Measurements from ENCODE around the gene NUMBL.
A peak's percentile ranks its signal among the peaks of the same experiment; 100 is the strongest.
"Not testable (repeated sequence)": the region's sequence is repeated elsewhere in the genome, so short reads cannot be mapped to it uniquely, and the experiment has no call there.

The NUMBL gene

GRCh38 chr19:40661616-40662015 lies 28.8 kb downstream of the NUMBL start:
- no peak for DNase-seq

DNA sequence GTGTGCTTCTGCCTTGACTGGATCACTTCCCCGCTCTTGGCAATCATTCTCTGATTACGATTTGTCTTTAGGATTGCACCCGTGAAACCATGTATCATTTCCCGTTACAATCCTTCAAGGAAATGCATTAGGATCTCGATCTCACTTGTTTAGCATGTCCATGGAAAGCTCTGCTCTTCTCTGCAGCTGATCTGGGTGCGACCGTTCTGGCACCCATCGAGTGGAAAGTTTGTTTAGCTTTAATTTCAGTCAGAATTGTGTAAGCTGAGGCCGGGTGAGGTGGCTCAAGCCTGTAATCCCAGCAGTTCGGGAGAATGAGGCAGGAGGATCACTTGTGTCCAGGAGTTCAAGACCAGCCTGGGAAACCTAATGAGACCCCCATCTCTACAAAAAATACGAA lies 30.9 kb downstream of the NUMBL start:
- DNase-seq = no peak

DNA sequence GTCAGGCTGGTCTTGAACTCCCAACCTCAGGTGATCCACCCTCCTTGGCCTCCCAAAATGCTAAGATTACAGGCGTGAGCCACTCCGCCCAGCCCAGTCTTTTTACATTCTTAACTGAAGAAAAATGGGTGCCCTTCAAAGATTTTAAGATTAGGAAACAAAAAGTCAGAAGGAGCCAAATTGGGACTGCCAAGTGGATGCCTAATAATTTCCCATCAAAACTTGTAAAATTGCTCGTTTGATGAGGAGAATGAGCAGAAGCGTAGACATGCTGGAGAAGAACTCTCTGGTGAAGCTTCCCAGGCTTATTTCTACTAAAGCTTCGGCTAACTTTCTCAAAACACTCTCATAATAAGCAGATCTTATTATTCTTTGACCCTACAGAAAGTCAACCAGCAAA lies 31.3 kb downstream of the NUMBL start:
- DNase-seq = no peak

DNA sequence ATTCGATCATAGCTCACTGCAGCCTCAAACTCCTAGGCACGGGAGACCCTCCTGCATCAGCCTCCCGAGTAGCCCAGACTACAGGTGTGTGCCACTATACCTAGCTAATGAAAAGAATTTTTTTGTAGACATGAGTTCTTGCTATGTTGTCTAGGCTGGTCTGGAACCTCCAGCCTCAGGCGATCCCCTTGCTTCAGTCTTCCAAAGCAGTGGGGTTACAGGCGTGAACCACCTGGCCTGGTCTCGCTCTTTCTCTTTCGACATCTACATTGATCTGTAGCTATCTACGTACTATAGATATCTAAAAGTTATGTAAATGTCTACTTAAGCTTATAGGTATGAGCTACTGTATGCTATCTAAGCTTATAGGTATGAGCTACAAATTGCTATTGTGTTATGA lies 32.4 kb downstream of the NUMBL start:
- no peak for DNase-seq

DNA sequence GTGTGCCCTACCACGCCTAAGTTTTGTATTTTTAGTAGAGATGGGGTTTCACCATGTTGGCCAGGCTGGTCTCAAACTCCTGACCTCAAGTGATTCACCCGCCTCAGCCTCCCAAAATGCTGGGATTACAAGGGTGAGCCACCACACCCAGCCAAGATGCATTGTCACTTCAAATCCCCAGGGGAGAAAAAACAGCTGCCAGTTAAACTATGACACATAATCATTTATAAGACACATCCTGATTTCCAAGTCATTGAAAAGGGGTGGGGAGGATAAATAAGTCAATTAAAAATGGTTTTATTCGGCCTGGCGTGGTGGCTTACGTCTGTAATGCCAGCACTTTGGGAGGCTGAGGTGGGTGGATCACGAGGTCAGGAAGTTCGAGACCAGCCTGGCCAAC lies 34.8 kb downstream of the NUMBL start:
- DNase-seq = not testable (repeated sequence)

DNA sequence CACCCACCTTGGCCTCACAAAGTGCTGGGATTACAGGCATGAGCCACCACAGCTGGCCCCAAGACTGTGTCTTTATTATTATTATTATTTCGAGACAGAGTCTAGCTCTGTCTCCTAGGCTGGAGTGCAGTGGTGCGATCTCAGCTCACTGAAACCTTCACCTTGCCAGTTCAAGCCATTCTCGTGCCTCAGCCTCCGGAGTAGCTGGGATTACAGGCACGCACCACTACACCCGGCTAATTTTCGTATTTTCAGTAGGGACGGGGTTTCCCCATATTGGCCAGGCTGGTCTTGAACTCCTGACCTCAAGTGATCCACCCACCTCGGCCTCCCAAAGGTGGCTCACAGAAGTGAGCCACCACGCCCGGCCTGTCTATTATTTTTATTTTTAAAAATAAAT lies 38.1 kb downstream of the NUMBL start:
- not testable (repeated sequence) for DNase-seq

DNA sequence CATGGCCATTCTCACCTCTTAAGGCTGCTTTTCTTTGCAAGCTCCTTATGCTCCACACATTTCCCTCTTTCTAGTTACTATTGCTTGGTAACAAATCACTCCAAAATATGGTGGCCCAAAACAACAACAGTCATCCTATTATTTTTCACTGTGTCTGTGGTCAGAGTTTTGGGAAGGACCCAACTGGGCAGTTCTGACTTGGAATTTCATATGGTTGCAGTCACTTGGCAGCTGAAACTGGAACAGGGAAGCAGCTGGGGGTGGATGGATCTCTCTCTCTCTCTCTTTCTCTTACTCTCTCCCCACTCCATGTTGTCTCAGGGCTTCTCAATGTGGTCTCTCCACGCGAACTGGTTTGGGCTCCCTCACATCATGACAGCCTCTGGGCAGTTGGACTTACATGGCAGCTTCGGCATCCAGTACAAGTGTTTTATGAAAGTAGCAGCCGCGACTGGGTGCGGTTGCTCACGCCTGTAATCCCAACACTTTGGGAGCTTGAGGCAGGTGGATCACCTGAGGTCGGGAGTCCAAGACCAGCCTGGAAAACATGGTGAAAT lies 39.6 kb downstream of the NUMBL start:
- DNase-seq = no peak

GRCh38 chr19:40649903-40650675 lies 40.4 kb downstream of the NUMBL start:
- DNase-seq = peak; percentile 12 to 26

DNA sequence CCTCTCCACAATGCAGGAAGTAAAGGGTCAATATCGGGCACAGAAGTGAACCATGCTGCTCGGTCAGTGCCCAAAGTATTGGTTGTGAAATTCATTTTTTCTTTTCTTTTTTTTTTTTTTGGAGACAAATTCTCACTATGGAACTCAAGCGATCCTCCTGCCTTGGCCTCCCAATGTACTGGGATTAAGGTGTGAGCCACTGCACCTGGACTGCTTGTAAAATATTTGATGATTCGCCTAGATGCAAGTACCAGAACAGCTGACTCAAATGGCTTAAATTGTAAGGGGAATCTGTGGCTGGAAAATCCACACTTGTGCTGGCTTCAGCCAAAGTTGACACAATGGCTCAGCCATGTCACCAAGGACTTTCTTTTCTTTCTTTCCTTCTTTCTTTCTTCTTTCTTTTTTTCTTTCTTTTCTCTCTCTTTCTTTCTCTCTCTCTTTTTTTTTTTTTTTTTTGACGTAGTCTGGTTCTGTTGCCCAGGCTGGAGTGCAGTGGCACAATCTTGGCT lies 43.7 kb downstream of the NUMBL start:
- DNase-seq = no peak

- no peak for DNase-seq
These were observed 47.6 kb downstream of the NUMBL start for GRCh38 chr19:40642757-40643305.

- DNase-seq = no peak
These were observed 48.3 kb downstream of the NUMBL start for GRCh38 chr19:40642051-40642706.

DNA sequence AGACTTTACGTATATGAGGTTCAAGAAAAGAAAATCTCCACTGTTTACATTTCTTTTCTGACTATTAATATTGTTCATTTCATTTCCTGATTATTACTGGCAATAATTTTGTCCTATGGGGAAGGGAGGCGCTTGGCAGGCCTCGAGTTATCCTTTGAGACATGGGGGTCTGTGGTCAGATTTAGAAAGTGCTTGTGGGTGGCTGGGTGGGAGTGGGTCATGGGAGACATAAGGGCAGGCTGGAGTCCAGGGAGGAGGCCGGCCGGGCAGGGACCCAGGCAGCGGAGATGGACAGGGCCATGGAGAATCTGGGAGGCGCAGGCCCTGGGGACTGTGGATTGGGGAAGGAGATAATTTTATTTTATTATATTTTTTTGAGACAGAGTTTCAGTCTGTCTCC lies 49.2 kb downstream of the NUMBL start:
- DNase-seq = no peak

DNA sequence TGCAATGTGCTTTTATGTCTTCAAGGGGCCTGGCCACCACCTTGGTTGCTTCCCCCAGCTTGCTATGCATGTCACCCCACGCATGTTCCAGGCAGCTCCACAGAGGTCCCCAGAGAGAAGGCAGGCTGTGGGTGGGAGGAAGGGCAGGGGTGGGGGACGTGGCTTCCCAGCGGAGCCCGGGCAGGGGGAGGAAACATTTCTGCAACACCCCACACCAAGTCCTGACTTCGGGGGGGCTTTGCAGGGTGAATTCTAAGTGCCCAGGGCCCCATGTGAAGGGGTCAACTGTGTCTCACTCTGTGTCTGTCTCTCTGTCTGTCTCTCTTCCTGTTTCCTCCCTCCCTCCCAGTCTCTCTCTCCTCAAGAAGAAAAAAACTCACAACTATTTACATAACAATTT lies 49.7 kb downstream of the NUMBL start:
- DNase-seq = no peak

DNA sequence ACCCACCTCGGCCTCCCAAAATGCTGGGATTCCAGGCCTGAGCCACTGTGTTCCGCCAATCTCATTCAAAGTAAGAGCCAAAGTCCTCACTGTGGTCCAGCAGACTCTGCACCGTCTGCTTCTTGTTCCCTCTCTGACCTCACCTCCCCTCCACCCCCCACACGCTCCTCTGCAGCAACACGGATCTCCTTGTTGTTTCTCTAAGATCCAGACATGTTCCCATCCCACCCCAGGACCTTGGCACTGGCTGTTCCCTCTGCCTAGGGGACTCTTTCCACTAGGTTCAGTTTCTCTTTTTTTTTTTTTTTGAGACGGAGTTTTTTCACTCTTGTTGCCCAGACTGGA lies 50.8 kb downstream of the NUMBL start:
- DNase-seq = no peak

DNA sequence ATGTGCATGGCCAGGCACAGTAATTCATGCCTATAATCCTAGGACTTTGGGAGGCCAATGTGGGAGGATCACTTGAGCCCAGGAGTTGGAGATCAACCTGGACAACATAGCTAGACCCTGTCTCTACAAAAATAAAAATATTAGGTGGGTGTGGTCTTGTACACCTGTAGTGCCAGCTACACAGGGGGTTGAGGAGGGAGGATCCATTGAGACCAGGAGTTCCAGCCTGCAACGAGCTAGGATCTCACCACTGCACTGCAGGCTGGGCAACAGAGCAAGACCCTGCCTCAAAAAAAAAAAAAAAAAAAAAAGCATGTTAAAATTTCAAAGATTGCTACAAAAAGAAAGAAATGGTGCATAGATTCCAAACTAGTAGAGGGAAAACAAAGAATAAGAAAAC lies 52.1 kb downstream of the NUMBL start:
- DNase-seq = no peak

DNA sequence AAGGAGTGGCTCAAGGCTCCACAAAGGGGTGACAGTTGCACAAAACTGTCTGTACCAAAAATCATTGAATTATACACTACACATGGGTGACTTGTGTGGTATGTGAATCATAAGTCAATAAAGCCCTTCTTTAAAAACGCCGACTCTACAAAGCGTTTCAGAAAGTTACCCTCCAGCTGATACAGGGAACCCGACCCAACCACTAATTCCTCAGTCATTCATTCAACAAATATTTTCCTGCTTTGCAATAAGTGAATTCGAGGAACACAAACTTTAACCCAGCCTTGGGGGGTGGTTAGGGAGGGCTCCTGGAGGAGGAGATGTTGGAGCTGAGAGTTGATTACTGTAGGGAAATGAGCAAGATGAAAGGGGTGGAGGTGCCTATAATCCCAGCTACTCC lies 57.2 kb downstream of the NUMBL start:
- no peak for DNase-seq

DNA sequence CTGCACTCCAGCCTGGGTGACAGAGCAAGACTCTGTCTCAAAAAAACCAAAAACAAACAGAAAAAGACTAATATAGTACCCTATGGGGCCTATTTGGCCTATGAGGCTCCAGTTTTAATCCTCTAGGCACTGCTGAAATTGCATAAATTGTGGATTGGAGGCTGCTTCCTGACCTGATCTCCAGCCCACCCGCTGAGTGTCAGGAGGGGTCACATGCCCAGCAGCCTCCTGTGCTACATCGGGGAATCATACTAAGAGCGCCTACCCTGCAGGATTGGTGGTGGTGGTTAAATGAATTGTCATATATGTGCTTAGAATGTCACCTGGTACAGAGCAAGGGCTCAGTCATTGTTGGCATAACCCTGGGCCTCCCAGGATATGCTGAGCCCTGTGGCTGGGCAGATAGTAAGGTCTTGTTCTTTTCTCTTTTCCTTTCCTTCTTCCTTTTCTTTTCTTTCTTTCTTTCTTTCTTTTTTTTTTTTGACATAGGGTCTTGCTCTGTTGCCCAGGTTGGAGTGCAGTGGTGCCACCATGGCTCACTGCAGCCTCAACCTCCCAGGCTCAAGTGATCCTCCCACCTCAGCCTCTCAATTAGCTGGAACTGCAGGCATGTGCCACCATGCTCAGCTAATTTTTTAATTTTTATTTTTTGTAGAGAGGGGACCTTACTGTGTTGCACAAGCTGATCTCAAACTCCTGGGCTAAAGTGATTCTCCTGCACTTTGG lies 58.0 kb downstream of the NUMBL start:
- no peak for DNase-seq

DNA sequence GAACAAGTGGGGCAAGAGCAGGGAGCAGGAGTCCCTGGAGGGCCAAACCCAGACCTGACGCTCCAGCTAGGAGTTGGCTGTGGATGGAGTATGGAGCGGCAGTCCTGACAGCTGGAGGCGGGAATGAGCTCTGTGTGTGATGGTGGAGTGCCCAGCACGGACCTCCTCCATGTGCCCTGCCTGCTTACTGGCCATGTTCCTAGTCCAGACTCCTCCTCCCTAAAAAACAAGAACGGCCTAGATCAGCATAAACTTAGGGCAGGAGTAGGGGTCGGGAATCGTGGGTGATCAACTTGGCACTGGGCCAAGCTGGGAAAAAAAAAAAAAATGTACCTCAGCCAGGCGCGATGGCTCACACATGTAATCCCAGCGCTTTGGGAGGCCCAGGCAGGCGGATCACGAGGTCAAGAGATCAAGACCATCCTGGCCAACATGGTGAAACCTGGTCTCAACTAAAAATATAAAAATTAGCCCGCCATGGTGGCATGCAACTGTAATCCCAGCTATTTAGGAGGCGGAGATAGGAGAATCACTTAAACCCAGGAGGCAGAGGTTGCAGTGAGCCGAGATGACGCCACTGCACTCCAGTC lies 59.8 kb downstream of the NUMBL start:
- no peak for DNase-seq

DNA sequence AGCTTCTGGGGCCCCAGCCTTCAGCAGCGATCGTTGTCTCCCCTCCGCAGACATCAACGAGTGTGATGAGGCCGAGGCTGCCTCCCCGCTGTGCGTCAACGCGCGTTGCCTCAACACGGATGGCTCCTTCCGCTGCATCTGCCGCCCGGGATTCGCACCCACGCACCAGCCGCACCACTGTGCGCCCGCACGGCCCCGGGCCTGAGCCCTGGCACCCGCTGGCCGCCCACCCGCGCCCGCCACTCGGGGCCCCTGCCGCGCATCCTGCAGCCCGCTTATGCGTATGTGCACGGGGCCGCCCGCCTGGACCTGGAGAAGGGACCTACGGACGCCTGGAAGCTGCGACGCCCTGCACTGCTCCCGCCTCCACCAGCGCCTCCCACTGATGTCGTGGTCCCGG lies 61.1 kb downstream of the NUMBL start:
- DNase-seq = no peak

DNA sequence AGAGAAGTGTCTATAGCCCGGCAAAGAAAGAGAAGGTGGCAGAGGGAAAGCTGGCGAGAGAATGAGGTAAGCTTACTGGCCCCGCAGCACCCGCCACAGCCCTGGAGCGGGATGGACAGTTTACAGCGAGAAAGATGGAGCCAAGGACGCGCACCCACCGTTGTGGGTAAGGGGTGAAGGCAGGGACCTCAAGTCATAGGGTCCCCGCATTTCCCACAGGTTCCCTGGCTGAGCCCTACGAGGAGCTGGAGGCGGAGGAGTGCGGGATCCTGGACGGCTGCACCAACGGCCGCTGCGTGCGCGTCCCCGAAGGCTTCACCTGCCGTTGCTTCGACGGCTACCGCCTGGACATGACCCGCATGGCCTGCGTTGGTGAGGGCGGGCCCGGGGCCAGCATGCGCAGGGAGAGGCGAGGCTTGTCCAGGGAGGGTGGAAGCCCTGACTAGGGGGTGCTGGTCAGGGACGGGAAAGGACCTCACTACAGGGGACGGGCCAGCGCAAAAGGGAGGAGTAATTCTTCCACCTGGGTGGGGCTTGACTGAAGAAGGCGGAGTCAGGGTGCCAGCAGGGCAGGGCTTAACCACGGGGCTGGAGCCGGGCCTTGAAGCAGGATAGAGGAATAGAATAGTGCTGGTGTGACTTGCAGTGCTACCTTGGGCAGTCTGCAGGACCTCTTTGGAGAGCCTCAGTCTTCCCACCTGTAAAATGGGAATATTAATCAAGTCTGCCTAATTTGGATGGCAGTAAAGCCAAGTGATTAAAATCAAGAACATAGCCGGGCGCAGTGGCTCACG lies 62.8 kb downstream of the NUMBL start:
- no peak for DNase-seq

DNA sequence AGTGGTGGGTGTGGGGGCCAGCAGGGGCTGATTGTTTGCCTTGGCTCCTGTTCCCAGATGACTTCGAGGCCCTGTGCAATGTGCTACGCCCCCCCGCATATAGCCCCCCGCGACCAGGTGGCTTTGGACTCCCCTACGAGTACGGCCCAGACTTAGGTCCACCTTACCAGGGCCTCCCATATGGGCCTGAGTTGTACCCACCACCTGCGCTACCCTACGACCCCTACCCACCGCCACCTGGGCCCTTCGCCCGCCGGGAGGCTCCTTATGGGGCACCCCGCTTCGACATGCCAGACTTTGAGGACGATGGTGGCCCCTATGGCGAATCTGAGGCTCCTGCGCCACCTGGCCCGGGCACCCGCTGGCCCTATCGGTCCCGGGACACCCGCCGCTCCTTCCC lies 63.5 kb downstream of the NUMBL start:
- no peak for DNase-seq
